HEK293 (cell line): ENCODE results near the gene KCNQ1.

ENCODE experiments used
- EGR2 ChIP-seq: fragments of 450-650 bp; formaldehyde crosslinking; IDR thresholded peaks from 2 replicates; pipeline ENCODE4 v1.5.1; 2016; ENCODE audit warnings: low read depth, missing biosample characterization, missing genetic modification characterization
- HOXA7 ChIP-seq: sonication (generic); formaldehyde crosslinking; IDR thresholded peaks from 2 replicates; pipeline ENCODE4 v1.8.1; 2022; ENCODE audit warnings: missing genetic modification reagents, borderline replicate concordance
- ZFP3 ChIP-seq: fragments of 450-650 bp; formaldehyde crosslinking; IDR thresholded peaks from 2 replicates; pipeline ENCODE4 v1.5.1; 2016; ENCODE audit warnings: low read depth, missing biosample characterization, missing genetic modification characterization
- ZNF114 ChIP-seq: fragments of 450-650 bp; formaldehyde crosslinking; IDR thresholded peaks from 2 replicates; pipeline ENCODE4 v1.5.0; 2017; ENCODE audit warnings: missing biosample characterization, missing genetic modification characterization
- ZNF37A ChIP-seq: fragments of 450-650 bp; IDR thresholded peaks from 2 replicates; pipeline ENCODE4 v1.5.1; 2018; ENCODE audit warnings: missing biosample characterization, missing genetic modification characterization
- ZNF423 ChIP-seq: fragments of 450-650 bp; formaldehyde crosslinking; IDR thresholded peaks from 2 replicates; pipeline ENCODE4 v1.5.1; 2016; ENCODE audit warnings: missing biosample characterization, missing genetic modification characterization
- ZNF621 ChIP-seq: fragments of 450-650 bp; formaldehyde crosslinking; IDR thresholded peaks from 2 replicates; pipeline ENCODE4 v1.5.1; 2017; ENCODE audit warnings: missing biosample characterization, missing genetic modification characterization
- ZNF76 ChIP-seq: fragments of 450-650 bp; formaldehyde crosslinking; IDR thresholded peaks from 2 replicates; pipeline ENCODE4; 2016; ENCODE audit warnings: low read depth, missing biosample characterization, missing genetic modification characterization, borderline replicate concordance
- ZNF785 ChIP-seq: fragments of 450-650 bp; formaldehyde crosslinking; IDR thresholded peaks from 2 replicates; pipeline ENCODE4 v1.5.1; 2016; ENCODE audit warnings: missing biosample characterization, missing genetic modification characterization
- TF ChIP-seq, protein P1 (sequence below): fragments of 450-650 bp; formaldehyde crosslinking; IDR thresholded peaks from 2 replicates; pipeline ENCODE4 v1.5.1; 2016; ENCODE audit warnings: missing biosample characterization, missing genetic modification characterization
- TF ChIP-seq, protein P2 (sequence below): fragments of 450-650 bp; formaldehyde crosslinking; IDR thresholded peaks from 2 replicates; pipeline ENCODE4 v1.5.1; 2016; ENCODE audit warnings: missing biosample characterization, missing genetic modification characterization
- TF ChIP-seq, protein P3 (sequence below): IDR thresholded peaks from 2 replicates; pipeline ENCODE4 v1.6.1; 2011; ENCODE audit warnings: mild to moderate bottlenecking, low read depth, low read length, borderline replicate concordance
- TF ChIP-seq, protein P4 (sequence below): fragments of 450-650 bp; formaldehyde crosslinking; conservative IDR thresholded peaks from 2 replicates; pipeline ENCODE4 v1.5.1; 2016; ENCODE audit warnings: low read depth, missing biosample characterization, missing genetic modification characterization

DNA sequence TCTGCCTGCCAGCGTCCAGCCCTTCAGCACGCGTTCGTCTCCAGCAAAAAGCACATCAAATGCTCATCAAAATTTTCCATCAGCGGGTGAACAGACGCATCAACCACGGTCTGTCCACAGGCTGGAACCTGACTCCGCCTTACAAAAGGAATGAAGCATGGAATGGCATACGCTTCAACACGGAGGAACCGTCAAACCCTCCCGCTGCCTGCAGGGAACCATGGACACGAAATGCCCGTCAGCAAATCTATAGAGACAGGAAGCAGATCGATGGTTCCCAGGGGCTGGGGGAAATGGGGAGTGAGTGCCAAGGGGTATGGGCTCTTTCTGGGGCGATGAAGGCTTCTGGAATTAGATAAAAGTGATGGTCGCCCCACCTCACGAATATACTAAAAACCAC is 28.0 kb upstream of the KCNQ1 start:
- TF ChIP-seq, protein P1, sequence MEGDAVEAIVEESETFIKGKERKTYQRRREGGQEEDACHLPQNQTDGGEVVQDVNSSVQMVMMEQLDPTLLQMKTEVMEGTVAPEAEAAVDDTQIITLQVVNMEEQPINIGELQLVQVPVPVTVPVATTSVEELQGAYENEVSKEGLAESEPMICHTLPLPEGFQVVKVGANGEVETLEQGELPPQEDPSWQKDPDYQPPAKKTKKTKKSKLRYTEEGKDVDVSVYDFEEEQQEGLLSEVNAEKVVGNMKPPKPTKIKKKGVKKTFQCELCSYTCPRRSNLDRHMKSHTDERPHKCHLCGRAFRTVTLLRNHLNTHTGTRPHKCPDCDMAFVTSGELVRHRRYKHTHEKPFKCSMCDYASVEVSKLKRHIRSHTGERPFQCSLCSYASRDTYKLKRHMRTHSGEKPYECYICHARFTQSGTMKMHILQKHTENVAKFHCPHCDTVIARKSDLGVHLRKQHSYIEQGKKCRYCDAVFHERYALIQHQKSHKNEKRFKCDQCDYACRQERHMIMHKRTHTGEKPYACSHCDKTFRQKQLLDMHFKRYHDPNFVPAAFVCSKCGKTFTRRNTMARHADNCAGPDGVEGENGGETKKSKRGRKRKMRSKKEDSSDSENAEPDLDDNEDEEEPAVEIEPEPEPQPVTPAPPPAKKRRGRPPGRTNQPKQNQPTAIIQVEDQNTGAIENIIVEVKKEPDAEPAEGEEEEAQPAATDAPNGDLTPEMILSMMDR (tag by site-specific recombination), result no peak
- TF ChIP-seq ZNF423 (no peak), EGR2 (tag by site-specific recombination) (no peak), ZNF621 (tag by site-specific recombination) (no peak), ZNF785 (tag by site-specific recombination) (no peak), ZNF114 (tag by site-specific recombination) (no peak), ZNF76 (tag by site-specific recombination) (no peak), ZNF37A (no peak), ZFP3 (tag by site-specific recombination) (no peak), HOXA7 (CRISPR knock-in tag) (no peak)
- TF ChIP-seq, protein P2, sequence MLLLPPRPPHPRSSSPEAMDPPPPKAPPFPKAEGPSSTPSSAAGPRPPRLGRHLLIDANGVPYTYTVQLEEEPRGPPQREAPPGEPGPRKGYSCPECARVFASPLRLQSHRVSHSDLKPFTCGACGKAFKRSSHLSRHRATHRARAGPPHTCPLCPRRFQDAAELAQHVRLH (tag by site-specific recombination), result no peak
- TF ChIP-seq, protein P3, sequence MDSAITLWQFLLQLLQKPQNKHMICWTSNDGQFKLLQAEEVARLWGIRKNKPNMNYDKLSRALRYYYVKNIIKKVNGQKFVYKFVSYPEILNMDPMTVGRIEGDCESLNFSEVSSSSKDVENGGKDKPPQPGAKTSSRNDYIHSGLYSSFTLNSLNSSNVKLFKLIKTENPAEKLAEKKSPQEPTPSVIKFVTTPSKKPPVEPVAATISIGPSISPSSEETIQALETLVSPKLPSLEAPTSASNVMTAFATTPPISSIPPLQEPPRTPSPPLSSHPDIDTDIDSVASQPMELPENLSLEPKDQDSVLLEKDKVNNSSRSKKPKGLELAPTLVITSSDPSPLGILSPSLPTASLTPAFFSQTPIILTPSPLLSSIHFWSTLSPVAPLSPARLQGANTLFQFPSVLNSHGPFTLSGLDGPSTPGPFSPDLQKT, result no peak
- TF ChIP-seq, protein P4, sequence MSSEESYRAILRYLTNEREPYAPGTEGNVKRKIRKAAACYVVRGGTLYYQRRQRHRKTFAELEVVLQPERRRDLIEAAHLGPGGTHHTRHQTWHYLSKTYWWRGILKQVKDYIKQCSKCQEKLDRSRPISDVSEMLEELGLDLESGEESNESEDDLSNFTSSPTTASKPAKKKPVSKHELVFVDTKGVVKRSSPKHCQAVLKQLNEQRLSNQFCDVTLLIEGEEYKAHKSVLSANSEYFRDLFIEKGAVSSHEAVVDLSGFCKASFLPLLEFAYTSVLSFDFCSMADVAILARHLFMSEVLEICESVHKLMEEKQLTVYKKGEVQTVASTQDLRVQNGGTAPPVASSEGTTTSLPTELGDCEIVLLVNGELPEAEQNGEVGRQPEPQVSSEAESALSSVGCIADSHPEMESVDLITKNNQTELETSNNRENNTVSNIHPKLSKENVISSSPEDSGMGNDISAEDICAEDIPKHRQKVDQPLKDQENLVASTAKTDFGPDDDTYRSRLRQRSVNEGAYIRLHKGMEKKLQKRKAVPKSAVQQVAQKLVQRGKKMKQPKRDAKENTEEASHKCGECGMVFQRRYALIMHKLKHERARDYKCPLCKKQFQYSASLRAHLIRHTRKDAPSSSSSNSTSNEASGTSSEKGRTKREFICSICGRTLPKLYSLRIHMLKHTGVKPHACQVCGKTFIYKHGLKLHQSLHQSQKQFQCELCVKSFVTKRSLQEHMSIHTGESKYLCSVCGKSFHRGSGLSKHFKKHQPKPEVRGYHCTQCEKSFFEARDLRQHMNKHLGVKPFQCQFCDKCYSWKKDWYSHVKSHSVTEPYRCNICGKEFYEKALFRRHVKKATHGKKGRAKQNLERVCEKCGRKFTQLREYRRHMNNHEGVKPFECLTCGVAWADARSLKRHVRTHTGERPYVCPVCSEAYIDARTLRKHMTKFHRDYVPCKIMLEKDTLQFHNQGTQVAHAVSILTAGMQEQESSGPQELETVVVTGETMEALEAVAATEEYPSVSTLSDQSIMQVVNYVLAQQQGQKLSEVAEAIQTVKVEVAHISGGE (tag by site-specific recombination), result no peak
